ENCODE results near the gene RAD54L2. TPM values are rescaled to one million over a fixed set of nuclear protein-coding genes. Genes with fewer than 3 reads are reported as not detected.
A peak's percentile ranks its signal among the peaks of the same experiment; 100 is the strongest.
"Not testable (repeated sequence)": the region's sequence is repeated elsewhere in the genome, so short reads cannot be mapped to it uniquely, and the experiment has no call there.

The RAD54L2 gene
- total RNA-seq, 2 experiments from 2014 or later = 26.4 to 28.0 TPM

- H3K36me3 Mint-ChIP-seq, H3K4me3 Mint-ChIP-seq, H3K27ac Mint-ChIP-seq, H3K27me3 Mint-ChIP-seq, DNase-seq, H3K4me1 Mint-ChIP-seq, H3K9me3 Mint-ChIP-seq: not testable (repeated sequence)
Observed at GRCh38 chr3:51524874-51525273, 13.6 kb upstream of the RAD54L2 start.

GRCh38 chr3:51530485-51530884 lies 8.0 kb upstream of the RAD54L2 start:
- Mint-ChIP-seq H3K9me3 (no peaks in the 10 kb centered on the region), H3K27ac (no peak overlapping the region), H3K27me3 (peaks cover 10% of the 10 kb centered on the region)

GRCh38 chr3:51535146-51536019 lies 3.1 kb upstream of the RAD54L2 start:
- Mint-ChIP-seq H3K9me3 (no peaks in the 10 kb centered on the region), H3K27me3 (peaks cover 10% of the 10 kb centered on the region), H3K4me3 (no peak overlapping the region), H3K27ac (no peak overlapping the region), H3K4me1 (peaks cover 14% of the 10 kb centered on the region), H3K36me3 (peaks cover 5% of the 10 kb centered on the region)
- no peak for DNase-seq

More at GRCh38 chr3:51530485-51530884, 8.0 kb upstream of the RAD54L2 start:
- no peak for DNase-seq
- no peaks in the 10 kb centered on the region for H3K36me3 Mint-ChIP-seq
- H3K4me1 Mint-ChIP-seq = no peaks in the 10 kb centered on the region
- H3K4me3 Mint-ChIP-seq = no peak overlapping the region

- not testable (repeated sequence) for H3K9me3 Mint-ChIP-seq, H3K27me3 Mint-ChIP-seq, H3K36me3 Mint-ChIP-seq, DNase-seq
- peak overlapping the region; percentile 92 for H3K4me3 Mint-ChIP-seq
- peak overlapping the region; percentile 92 for H3K27ac Mint-ChIP-seq
- H3K4me1 Mint-ChIP-seq = peaks cover 24% of the 10 kb centered on the region
Observed at GRCh38 chr3:51537631-51538030, 888 bp upstream of the RAD54L2 start.

GRCh38 chr3:51538115-51538458 lies 432 bp upstream of the RAD54L2 start:
- Mint-ChIP-seq H3K4me3 (peak overlapping the region; percentile 92), H3K27me3 (no peaks in the 10 kb centered on the region), H3K36me3 (peaks cover 8% of the 10 kb centered on the region), H3K9me3 (no peaks in the 10 kb centered on the region), H3K27ac (peak overlapping the region; percentile 92), H3K4me1 (peaks cover 24% of the 10 kb centered on the region)
- DNase-seq = peak; percentile 4

GRCh38 chr3:51539291-51539941 lies 897 bp downstream of the RAD54L2 start:
- peaks cover 24% of the 10 kb centered on the region for H3K4me1 Mint-ChIP-seq
- H3K27me3 Mint-ChIP-seq = no peaks in the 10 kb centered on the region
- peak; percentile 52 for DNase-seq
- peak overlapping the region; percentile 82 for H3K27ac Mint-ChIP-seq
- no peaks in the 10 kb centered on the region for H3K9me3 Mint-ChIP-seq
- H3K4me3 Mint-ChIP-seq = peak overlapping the region; percentile 81
- peaks cover 12% of the 10 kb centered on the region for H3K36me3 Mint-ChIP-seq

GRCh38 chr3:51542596-51542995 lies 4.1 kb downstream of the RAD54L2 start:
- H3K27ac Mint-ChIP-seq, H3K27me3 Mint-ChIP-seq, H3K4me3 Mint-ChIP-seq, DNase-seq, H3K9me3 Mint-ChIP-seq: not testable (repeated sequence)
- Mint-ChIP-seq H3K4me1 (peaks cover 22% of the 10 kb centered on the region), H3K36me3 (peaks cover 13% of the 10 kb centered on the region)

- DNase-seq = no peak
- Mint-ChIP-seq H3K4me3 (no peak overlapping the region), H3K27me3 (no peaks in the 10 kb centered on the region), H3K4me1 (peaks cover 22% of the 10 kb centered on the region), H3K9me3 (no peaks in the 10 kb centered on the region), H3K36me3 (peaks cover 13% of the 10 kb centered on the region), H3K27ac (no peak overlapping the region)
Observed at GRCh38 chr3:51544011-51544775, 5.7 kb downstream of the RAD54L2 start.

GRCh38 chr3:51547274-51547673 lies 8.8 kb downstream of the RAD54L2 start:
- DNase-seq = no peak
- Mint-ChIP-seq H3K4me1 (no peaks in the 10 kb centered on the region), H3K36me3 (peaks cover 10% of the 10 kb centered on the region), H3K27ac (no peak overlapping the region), H3K9me3 (no peaks in the 10 kb centered on the region), H3K27me3 (no peaks in the 10 kb centered on the region), H3K4me3 (no peak overlapping the region)

- no peak overlapping the region for H3K4me3 Mint-ChIP-seq
- DNase-seq = no peak
- H3K27me3 Mint-ChIP-seq = no peaks in the 10 kb centered on the region
- H3K9me3 Mint-ChIP-seq = no peaks in the 10 kb centered on the region
- H3K27ac Mint-ChIP-seq = no peak overlapping the region
- no peaks in the 10 kb centered on the region for H3K4me1 Mint-ChIP-seq
- peaks cover 5% of the 10 kb centered on the region for H3K36me3 Mint-ChIP-seq
Observed at GRCh38 chr3:51549311-51549710, 10.8 kb downstream of the RAD54L2 start.

- H3K36me3 Mint-ChIP-seq = peaks cover 3% of the 10 kb centered on the region
- no peaks in the 10 kb centered on the region for H3K4me1 Mint-ChIP-seq
- H3K4me3 Mint-ChIP-seq = no peak overlapping the region
- no peak overlapping the region for H3K27ac Mint-ChIP-seq
- H3K27me3 Mint-ChIP-seq = no peaks in the 10 kb centered on the region
- DNase-seq = no peak
- H3K9me3 Mint-ChIP-seq = no peaks in the 10 kb centered on the region
Observed at GRCh38 chr3:51550080-51550819, 11.7 kb downstream of the RAD54L2 start.

GRCh38 chr3:51557993-51558392 lies 19.5 kb downstream of the RAD54L2 start:
- Mint-ChIP-seq H3K36me3 (peaks cover 12% of the 10 kb centered on the region), H3K9me3 (no peaks in the 10 kb centered on the region), H3K4me3 (no peak overlapping the region), H3K4me1 (peaks cover 2% of the 10 kb centered on the region), H3K27ac (no peak overlapping the region), H3K27me3 (no peaks in the 10 kb centered on the region)
- no peak for DNase-seq

GRCh38 chr3:51559411-51559888 lies 20.9 kb downstream of the RAD54L2 start:
- no peak for DNase-seq
- H3K27ac Mint-ChIP-seq = no peak overlapping the region
- no peaks in the 10 kb centered on the region for H3K9me3 Mint-ChIP-seq
- peaks cover 6% of the 10 kb centered on the region for H3K4me1 Mint-ChIP-seq
- no peaks in the 10 kb centered on the region for H3K27me3 Mint-ChIP-seq
- peaks cover 12% of the 10 kb centered on the region for H3K36me3 Mint-ChIP-seq
- H3K4me3 Mint-ChIP-seq = no peak overlapping the region

- no peak for DNase-seq
- H3K4me3 Mint-ChIP-seq = no peak overlapping the region
- no peaks in the 10 kb centered on the region for H3K9me3 Mint-ChIP-seq
Observed at GRCh38 chr3:51559961-51560360, 21.4 kb downstream of the RAD54L2 start.

More at GRCh38 chr3:51559961-51560360, 21.4 kb downstream of the RAD54L2 start:
- Mint-ChIP-seq H3K27ac (no peak overlapping the region), H3K36me3 (peaks cover 12% of the 10 kb centered on the region), H3K4me1 (peaks cover 6% of the 10 kb centered on the region), H3K27me3 (no peaks in the 10 kb centered on the region)

Measured in activated naive CD8-positive, alpha-beta T cell treated with anti-CD3 and anti-CD28 coated beads for 36 hours (primary cell).